Uterus (tissue), 4 donors: ENCODE measurements around the gene ZNF10. TPM values are rescaled to one million over a fixed set of nuclear protein-coding genes. Genes with fewer than 3 reads are reported as not detected.

Experiments
- DNase-seq, 2 donors: peaks; one replicate each; pipeline ENCODE4 v3.0.0-alpha.2; 2019 to 2020
- H3K27ac ChIP-seq, 2 donors: fragments of 200-600 bp; sonication (generic); 1 replicate in 1 of 2; 2 replicates in 1 of 2; pipeline ENCODE4 v1.5.1; 2016 to 2018
- H3K27me3 ChIP-seq, 2 donors: fragments of 200-600 bp; sonication (generic); one replicate each; pipeline ENCODE4 v1.5.1; 2018 to 2019; ENCODE audit warnings: control low read depth in 1 of 2
- H3K36me3 ChIP-seq, 2 donors: fragments of 200-600 bp; sonication (generic); one replicate each; pipeline ENCODE4 v1.5.1; 2019; ENCODE audit warnings: control low read depth in 1 of 2
- H3K4me1 ChIP-seq, 2 donors: fragments of 200-600 bp; sonication (generic); one replicate each; pipeline ENCODE4 v1.5.1; 2018 to 2019; ENCODE audit warnings: control low read depth in 1 of 2
- H3K4me3 ChIP-seq, 2 donors: fragments of 200-600 bp; sonication (generic); 1 replicate in 1 of 2; 2 replicates in 1 of 2; pipeline ENCODE4 v1.5.1; 2018 to 2019; ENCODE audit warnings: mild to moderate bottlenecking in 1 of 2
- H3K9me3 ChIP-seq, 2 donors: fragments of 200-600 bp; sonication (generic); one replicate each; pipeline ENCODE4 v1.5.1; 2019; ENCODE audit warnings: control low read depth in 1 of 2
- CTCF ChIP-seq, 4 experiments: fragments of 200-600 bp in 2 of 4; fragments of 450-650 bp in 2 of 4; sonication (generic) in 2 of 4; IDR thresholded peaks; one replicate each; pipeline ENCODE4 v1.5.1; 2016 to 2019; ENCODE audit warnings: antibody characterized with exemption in 4 of 4, mild to moderate bottlenecking in 2 of 4, moderate library complexity in 1 of 4
- POLR2A ChIP-seq, 2 donors: fragments of 450-650 bp; IDR thresholded peaks; one replicate each; pipeline ENCODE4 v1.6.1; 2016; ENCODE audit warnings: antibody characterized with exemption in 2 of 2, mild to moderate bottlenecking in 1 of 2, moderate library complexity in 1 of 2
- intact Hi-C: fragments of 100-400 bp; cut with DNase I; formaldehyde crosslinking; loops from one replicate; pipeline ENCODE4 v1.15.1; 2023; ENCODE audit warnings: low total_unique reads
- total RNA-seq, 4 donors: library from RNA; depleted of rRNA in 3 of 4; stranded (reverse); fragments of >200 nt in 3 of 4; gene quantifications; one replicate each; pipeline versions ENCODE4 v1.1.0 to v1.2.4, GENCODE V29; 2014 to 2023
- donor health status: DM: yes; HTN: yes; CAD: no.

The ZNF10 gene
- total RNA-seq, 4 donors from 2014 or later = 17.9 to 35.9 (median 20.6) TPM

- no peaks in the 10 kb centered on the region for H3K4me1 ChIP-seq
- H3K27me3 ChIP-seq = no peaks in the 10 kb centered on the region
- intact Hi-C loops = no loop called here
- TF ChIP-seq POLR2A (IDR thresholded peaks at IDR 0.05) (no peak), CTCF (IDR thresholded peaks at IDR 0.05) (no peak)
- DNase-seq = no peak
- H3K9me3 ChIP-seq = peaks cover 5 to 89% of the 10 kb centered on the region in 2 donors
- H3K4me3 ChIP-seq = no peak overlapping the region
- H3K27ac ChIP-seq = no peak overlapping the region
- H3K36me3 ChIP-seq = no peaks in the 10 kb centered on the region
These were observed 62.4 kb downstream of the ZNF10 start for GRCh38 chr12:133192847-133193246.

DNA sequence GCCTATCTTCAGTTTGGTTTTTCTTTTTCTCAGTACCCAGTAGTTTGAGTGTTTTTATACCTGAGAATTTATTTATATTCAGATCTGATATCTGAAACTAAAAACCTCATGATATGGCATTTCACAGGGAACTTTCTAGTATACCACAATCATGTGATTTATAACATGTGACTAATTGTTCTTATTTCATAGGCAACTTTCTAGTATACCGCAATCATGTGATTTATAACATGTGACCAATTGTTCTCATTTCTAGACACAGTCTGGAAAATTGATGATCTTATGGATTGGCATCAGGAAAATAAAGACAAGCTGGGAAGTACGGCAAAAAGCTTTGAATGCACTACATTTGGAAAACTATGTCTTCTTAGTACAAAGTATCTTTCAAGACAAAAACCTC is 71.5 kb downstream of the ZNF10 start:
- H3K4me1 ChIP-seq = no peaks in the 10 kb centered on the region
- H3K9me3 ChIP-seq = peaks cover 11 to 71% of the 10 kb centered on the region in 2 donors
- no peak overlapping the region for H3K27ac ChIP-seq
- intact Hi-C loops = no loop called here
- no peak for TF ChIP-seq CTCF (IDR thresholded peaks at IDR 0.05)
- no peak for TF ChIP-seq POLR2A (IDR thresholded peaks at IDR 0.05)
- no peak for DNase-seq
- H3K36me3 ChIP-seq = no peaks in the 10 kb centered on the region
- H3K27me3 ChIP-seq = no peaks in the 10 kb centered on the region
- H3K4me3 ChIP-seq = no peak overlapping the region

GRCh38 chr12:133202493-133203343 is 72.3 kb downstream of the ZNF10 start:
- no peak overlapping the region for H3K4me3 ChIP-seq
- no peaks in the 10 kb centered on the region for H3K36me3 ChIP-seq
- peaks cover 11 to 75% of the 10 kb centered on the region in 2 donors for H3K9me3 ChIP-seq
- intact Hi-C loops = no loop called here
- H3K27ac ChIP-seq = no peak overlapping the region
- no peak for TF ChIP-seq POLR2A (IDR thresholded peaks at IDR 0.05)
- TF ChIP-seq CTCF (IDR thresholded peaks at IDR 0.05) = no peak
- no peaks in the 10 kb centered on the region for H3K4me1 ChIP-seq
- no peaks in the 10 kb centered on the region for H3K27me3 ChIP-seq
- no peak for DNase-seq

- no peak for DNase-seq
- TF ChIP-seq CTCF (IDR thresholded peaks at IDR 0.05) (no peak), POLR2A (IDR thresholded peaks at IDR 0.05) (no peak)
- no peaks in the 10 kb centered on the region for H3K27me3 ChIP-seq
- H3K9me3 ChIP-seq = peaks cover 11 to 82% of the 10 kb centered on the region in 2 donors
- H3K4me3 ChIP-seq = no peak overlapping the region
- intact Hi-C loops = no loop called here
- no peaks in the 10 kb centered on the region for H3K4me1 ChIP-seq
- H3K36me3 ChIP-seq = no peaks in the 10 kb centered on the region
- no peak overlapping the region for H3K27ac ChIP-seq
These were observed 73.2 kb downstream of the ZNF10 start for GRCh38 chr12:133203344-133204263.

GRCh38 chr12:133204264-133204603 is 73.8 kb downstream of the ZNF10 start:
- H3K27me3 ChIP-seq = no peaks in the 10 kb centered on the region
- H3K9me3 ChIP-seq = peaks cover 11 to 87% of the 10 kb centered on the region in 2 donors
- H3K4me3 ChIP-seq = no peak overlapping the region
- intact Hi-C loops = no loop called here
- no peaks in the 10 kb centered on the region for H3K4me1 ChIP-seq
- no peaks in the 10 kb centered on the region for H3K36me3 ChIP-seq
- TF ChIP-seq CTCF (IDR thresholded peaks at IDR 0.05) (no peak), POLR2A (IDR thresholded peaks at IDR 0.05) (no peak)
- no peak overlapping the region for H3K27ac ChIP-seq
- no peak for DNase-seq
